Left renal pelvis (tissue), 4 donors: ENCODE measurements around the gene LGI2. TPM values are rescaled to one million over a fixed set of nuclear protein-coding genes. Genes with fewer than 3 reads are reported as not detected.
"Not testable (repeated sequence)": the region's sequence is repeated elsewhere in the genome, so short reads cannot be mapped to it uniquely, and the experiment has no call there.

Experiments used
- DNase-seq, 4 donors: peaks; one replicate each; pipeline ENCODE4 v3.0.0-alpha.2; 2013; ENCODE audit warnings: low read depth in 4 of 4, low spot score in 3 of 4
- polyA plus RNA-seq, 4 donors: library from polyadenylated mRNA; unstranded; fragments of 120-200 nt; gene quantifications; one replicate each; pipeline ENCODE4 v1.2.1, GENCODE V29; 2013; ENCODE audit not compliant: insufficient read length in 4 of 4

The LGI2 gene
- polyA plus RNA-seq, 4 donors, result 20.7 to 32.2 (median 26.5) TPM

GRCh38 chr4:25050370-25051078, 19.8 kb upstream of the LGI2 start:
- DNase-seq, result no peak

GRCh38 chr4:25043548-25043947, 12.8 kb upstream of the LGI2 start:
- no peak for DNase-seq

DNA sequence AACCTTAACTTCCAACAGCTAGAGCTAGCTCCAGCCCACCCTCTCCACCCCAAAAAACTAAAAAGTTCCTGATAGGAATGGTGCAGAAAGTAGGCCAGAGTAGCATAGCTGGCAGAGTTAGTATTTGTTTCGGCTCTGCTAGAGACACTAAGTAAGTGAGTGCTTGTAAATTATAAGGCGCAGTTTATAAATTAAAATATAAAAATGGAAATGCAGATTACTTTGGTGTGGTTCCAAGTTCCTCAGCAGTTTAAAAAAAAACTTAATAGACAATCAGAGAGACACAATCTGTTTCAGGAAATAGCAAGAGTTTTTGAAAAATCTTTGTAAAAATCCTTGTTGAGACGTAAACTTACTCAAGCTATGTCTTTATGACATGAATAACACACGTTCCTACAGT, 2.8 kb upstream of the LGI2 start:
- no peak for DNase-seq

GRCh38 chr4:25032126-25032525, 1.4 kb upstream of the LGI2 start:
- DNase-seq, result no peak

DNA sequence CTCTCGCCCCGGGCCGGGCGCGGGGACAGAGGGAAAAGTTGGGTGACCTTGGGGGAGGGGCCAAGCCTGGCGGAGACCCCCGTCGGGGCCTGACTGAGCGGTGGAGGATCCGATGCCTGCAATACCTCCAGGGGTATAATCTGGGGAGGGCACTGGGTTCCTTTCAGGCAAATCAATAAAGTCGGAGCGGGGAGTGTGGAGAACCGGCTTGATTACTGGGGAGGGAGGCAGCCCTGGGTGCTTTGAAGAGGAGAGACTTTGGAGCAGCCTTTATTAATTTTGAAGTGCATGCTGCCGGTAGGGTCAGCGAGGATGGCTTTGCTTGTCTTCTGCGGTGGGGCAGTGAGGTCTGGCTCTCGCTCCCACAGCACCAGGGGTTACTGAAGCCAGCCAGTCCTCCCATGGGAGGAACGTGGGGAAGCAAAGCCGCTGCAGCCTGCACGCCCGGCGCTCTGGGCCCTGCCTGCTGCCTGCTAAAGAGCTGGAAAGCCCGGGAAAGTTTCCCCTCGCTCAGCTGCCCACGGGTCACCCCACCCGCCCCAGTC, 403 bp upstream of the LGI2 start:
- DNase-seq, result no peak

GRCh38 chr4:25029479-25030276, 1.1 kb downstream of the LGI2 start:
- DNase-seq, result no peak

DNA sequence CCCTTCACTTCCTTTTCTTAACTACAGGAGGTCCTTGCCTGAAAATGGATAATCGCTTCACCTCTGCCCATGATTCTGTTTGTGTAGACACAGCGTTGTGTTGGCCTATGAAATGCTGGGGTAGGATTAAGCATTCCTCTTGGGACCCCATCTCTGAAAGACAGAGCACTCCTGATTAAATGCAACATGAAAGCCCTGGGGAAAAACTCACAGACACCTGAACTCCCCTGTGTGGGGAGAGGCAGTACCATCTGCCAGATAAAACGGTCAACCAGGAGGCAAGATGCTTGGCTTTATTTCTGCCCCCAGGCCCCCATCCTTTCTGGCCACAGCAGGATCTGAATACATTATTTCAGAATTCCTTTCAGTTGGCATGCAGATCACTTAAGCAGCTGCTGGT, 1.9 kb downstream of the LGI2 start:
- DNase-seq, result no peak

DNA sequence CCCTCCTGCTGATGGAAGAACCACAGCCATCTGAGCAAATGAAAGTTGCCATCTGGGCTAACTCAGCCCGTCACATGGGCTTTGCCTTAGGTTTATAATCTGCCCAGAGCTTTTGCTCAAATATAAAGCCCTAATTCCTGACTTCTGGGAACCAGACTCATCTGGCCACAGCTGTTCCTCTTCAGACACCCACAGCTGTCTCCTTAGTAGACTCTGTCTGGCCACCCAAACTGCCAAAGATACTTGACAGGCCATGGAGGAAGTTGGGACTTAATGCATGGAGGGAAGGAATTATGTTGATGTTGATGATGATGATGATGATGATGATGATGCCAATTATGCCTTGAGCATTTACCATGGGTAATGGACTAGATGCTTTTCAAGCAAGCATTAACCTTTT, 8.0 kb downstream of the LGI2 start:
- no peak for DNase-seq

DNA sequence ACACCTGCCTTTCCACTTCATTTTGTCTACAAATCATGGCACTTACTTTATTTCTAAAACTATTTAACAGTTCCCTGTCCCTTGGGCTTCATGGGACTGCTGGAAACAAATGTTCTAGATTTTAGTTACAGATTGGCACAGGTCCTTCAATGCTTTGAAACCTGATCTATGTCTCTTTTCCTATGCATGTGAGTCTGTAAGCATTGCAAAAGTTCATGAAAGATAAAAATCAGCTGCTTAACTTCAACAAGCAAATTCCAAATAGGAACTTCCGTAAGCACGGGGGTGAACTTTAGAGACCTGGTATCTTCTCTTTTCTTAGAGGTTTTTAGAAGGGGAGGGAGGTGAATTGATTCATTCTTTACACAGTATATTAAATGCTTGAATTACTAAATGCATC, 9.5 kb downstream of the LGI2 start:
- DNase-seq, result no peak

- DNase-seq, result no peak
These were observed 10.5 kb downstream of the LGI2 start for GRCh38 chr4:25020236-25020635.

DNA sequence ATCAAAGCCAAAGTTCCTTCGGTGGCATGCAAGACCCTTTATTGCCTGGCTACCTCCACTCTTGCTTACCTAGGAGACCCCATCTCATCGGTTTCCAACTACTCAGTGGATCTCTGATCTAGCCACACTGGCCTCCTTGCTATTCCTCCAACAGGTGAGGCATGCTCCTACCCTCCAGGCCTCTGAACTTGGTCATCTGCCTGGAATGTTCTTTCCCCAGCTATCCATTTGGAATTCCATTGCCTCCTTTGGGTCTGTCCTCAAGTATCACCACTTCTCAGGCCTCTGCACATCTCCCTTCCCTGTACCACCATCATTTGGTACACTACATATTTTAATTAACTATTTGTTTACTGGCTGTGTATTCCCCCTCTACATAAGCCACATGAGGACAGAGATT, 11.2 kb downstream of the LGI2 start:
- DNase-seq, result no peak

DNA sequence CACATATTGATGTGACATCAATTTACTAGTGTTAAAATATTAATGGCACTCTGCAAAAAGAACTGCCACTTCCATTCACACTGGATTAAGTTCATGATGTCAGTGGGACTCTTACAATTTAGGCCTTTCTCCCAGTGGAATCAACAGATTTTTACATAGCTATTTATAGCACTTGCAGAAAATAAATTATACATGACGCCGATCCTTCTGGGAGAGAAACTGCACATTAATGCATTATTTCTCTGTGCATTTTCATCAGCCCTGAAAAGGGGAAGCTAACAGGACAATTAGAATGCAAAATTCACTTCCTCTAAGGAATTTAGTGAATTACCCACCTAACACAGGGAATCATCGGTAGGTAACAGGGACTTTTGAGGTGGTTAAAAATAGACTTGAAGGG, 15.7 kb downstream of the LGI2 start:
- DNase-seq, result no peak

DNA sequence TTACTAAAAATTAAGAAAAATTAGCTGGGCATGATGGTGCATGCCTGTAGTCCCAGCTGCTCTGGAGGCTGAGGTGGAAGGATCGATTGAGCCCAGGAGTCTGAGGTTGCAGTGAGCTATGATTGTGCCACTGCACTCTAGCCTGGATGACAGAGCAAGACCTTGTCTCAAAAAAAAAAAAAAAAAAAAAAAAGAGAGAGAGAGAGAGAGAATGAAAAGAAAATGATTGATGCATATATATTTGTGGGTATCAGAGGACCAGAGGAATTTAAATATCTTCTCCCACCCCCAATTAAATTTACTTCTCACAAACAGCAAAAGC, 16.1 kb downstream of the LGI2 start:
- DNase-seq, result not testable (repeated sequence)

- DNase-seq, result peak; percentile 79 to 86 (median 82)
These were observed 16.7 kb downstream of the LGI2 start for GRCh38 chr4:25013756-25014661.

- peak in 1 of 4 donors; percentile 68 for DNase-seq
These were observed 18.1 kb downstream of the LGI2 start for GRCh38 chr4:25012655-25013054.

GRCh38 chr4:25011135-25011866, 19.4 kb downstream of the LGI2 start:
- no peak for DNase-seq

DNA sequence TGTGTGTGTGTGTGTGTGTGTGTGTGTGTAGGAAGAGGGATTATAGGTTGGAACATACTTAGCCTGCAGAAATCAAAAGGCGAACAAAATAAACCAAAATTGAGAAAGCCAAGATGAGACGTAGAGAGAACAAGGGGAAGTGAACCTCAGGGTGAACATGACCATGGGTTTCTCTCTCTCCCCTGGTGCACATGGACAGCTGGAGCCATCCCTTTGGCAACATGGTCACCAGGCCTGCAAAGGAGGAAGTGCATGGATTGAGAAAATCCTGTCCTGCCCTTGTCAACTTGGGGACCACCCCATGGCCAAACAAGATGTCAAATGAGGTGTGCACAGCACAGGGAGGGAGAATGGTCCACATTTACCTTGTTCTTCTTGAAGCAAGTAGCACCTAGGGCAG, 23.1 kb downstream of the LGI2 start:
- DNase-seq, result no peak

DNA sequence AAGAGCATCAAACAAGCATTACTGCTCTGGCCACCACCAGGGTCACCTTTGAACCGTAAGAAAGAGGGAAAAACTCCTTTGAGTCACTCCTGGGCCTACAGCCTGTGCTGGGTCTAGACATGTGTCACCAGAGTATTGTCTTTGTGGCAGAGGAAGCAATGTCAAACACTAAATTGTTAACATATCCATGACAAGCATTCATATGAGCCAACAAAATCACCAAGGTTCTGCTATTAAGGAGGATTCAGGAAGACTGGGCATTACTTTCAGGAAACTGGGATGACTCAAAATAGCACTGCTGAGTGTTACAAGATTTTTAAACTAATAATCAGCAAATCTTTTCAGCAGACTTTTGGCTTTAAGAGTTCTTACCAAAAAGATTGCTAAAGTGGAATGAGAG, 28.1 kb downstream of the LGI2 start:
- DNase-seq, result no peak

- DNase-seq, result no peak
These were observed 29.2 kb downstream of the LGI2 start for GRCh38 chr4:25001509-25001908.

DNA sequence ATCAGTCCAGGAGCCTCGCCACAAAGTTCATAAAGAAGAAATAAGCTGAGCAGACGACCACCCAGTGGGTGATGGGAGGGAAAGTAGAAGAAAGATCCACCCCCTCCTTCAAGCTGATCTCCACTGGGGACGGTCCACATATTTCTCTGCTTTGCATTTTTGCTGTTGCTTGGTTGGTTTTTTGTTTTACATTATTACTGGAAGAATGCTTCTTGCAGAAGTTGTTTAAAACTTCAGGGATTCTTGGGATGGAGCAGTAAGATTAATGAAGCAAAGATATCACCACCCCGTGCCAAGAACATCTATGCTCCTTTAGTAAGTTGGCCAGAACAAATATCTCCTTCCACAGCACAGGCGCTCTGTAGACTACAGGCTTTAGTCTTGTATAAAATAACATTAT, 30.1 kb downstream of the LGI2 start:
- no peak for DNase-seq
